Frontal cortex (tissue), 4 donors: ENCODE measurements around the gene REN. TPM values are rescaled to one million over a fixed set of nuclear protein-coding genes. Genes with fewer than 3 reads are reported as not detected.

Source experiments
- DNase-seq, 2 donors: peaks; one replicate each; pipeline ENCODE4 v3.0.0; 2012; ENCODE audit warnings: low spot score in 2 of 2
- FAIRE-seq: peaks from 2 replicates; lab custom pipeline; 2012; peaks lifted over from hg19 to GRCh38; lab: Jason Lieb, UNC
- total RNA-seq: library from RNA; depleted of rRNA; stranded (reverse); fragments of >200 nt; gene quantifications from one replicate; pipeline ENCODE4 v1.2.3, GENCODE V29; 2014
- donor health status: control.
- donor health status: control.
- donor health status: control.

Gene REN
- total RNA-seq, 1 donor from 2014 or later, result not detected

GRCh38 chr1:204157962-204158361 is 8.2 kb downstream of the REN start:
- no peak for DNase-seq
- FAIRE-seq, result no peak

- FAIRE-seq, result no peak
Measured at GRCh38 chr1:204155881-204156280, 10.3 kb downstream of the REN start.

GRCh38 chr1:204154568-204155255 is 11.4 kb downstream of the REN start:
- no peak for FAIRE-seq
- DNase-seq, result no peak

More at GRCh38 chr1:204155881-204156280, 10.3 kb downstream of the REN start:
- no peak for DNase-seq

GRCh38 chr1:204153667-204154066 is 12.5 kb downstream of the REN start:
- DNase-seq, result no peak
- FAIRE-seq, result no peak

GRCh38 chr1:204152310-204153044 is 13.7 kb downstream of the REN start:
- DNase-seq, result no peak
- FAIRE-seq, result no peak

GRCh38 chr1:204151552-204152309 is 14.4 kb downstream of the REN start, which contains the start of gene ETNK2:
Gene ETNK2, minus strand, starts transcription at chr1:204152044. Its CDS starts 192 bp downstream, at chr1:204151852.
- FAIRE-seq (no peak), DNase-seq (peak; percentile 71 to 92)

- DNase-seq (no peak), FAIRE-seq (no peak)
Measured at GRCh38 chr1:204150702-204151551, 15.2 kb downstream of the REN start.

- FAIRE-seq, result no peak
- no peak for DNase-seq
Measured at GRCh38 chr1:204149635-204150565, 16.2 kb downstream of the REN start.

- FAIRE-seq (no peak), DNase-seq (no peak)
Measured at GRCh38 chr1:204149107-204149506, 17.0 kb downstream of the REN start.

- DNase-seq (no peak), FAIRE-seq (no peak)
Measured at GRCh38 chr1:204147406-204148383, 18.4 kb downstream of the REN start.

GRCh38 chr1:204146965-204147364 is 19.2 kb downstream of the REN start:
- DNase-seq (no peak), FAIRE-seq (no peak)

- no peak for DNase-seq
- no peak for FAIRE-seq
Measured at GRCh38 chr1:204146309-204146708, 19.8 kb downstream of the REN start.

GRCh38 chr1:204145033-204145504 is 21.1 kb downstream of the REN start:
- no peak for FAIRE-seq

GRCh38 chr1:204143276-204144041 is 22.7 kb downstream of the REN start:
- FAIRE-seq (no peak), DNase-seq (no peak)

More at GRCh38 chr1:204145033-204145504, 21.1 kb downstream of the REN start:
- no peak for DNase-seq

- FAIRE-seq (no peak), DNase-seq (no peak)
Measured at GRCh38 chr1:204142032-204142974, 23.8 kb downstream of the REN start.
